Neural crest cell (in vitro differentiated cells): ENCODE data around the gene NDUFS2. TPM values are rescaled to one million over a fixed set of nuclear protein-coding genes. Genes with fewer than 3 reads are reported as not detected.

ENCODE experiments used
- DNase-seq: peaks from one replicate; pipeline ENCODE4 v3.0.0; 2021; ENCODE audit warnings: low read depth, mixed read lengths, low spot score
- H3K27ac Mint-ChIP-seq: one replicate; pipeline ENCODE4 v1.8.0; 2021; ENCODE audit warnings: mild to moderate bottlenecking, mixed read lengths; ENCODE audit not compliant: unreplicated experiment
- H3K27me3 Mint-ChIP-seq: 2 replicates; pipeline ENCODE4 v1.8.0; 2021; ENCODE audit warnings: low read depth, mild to moderate bottlenecking, mixed read lengths
- H3K36me3 Mint-ChIP-seq: 2 replicates; pipeline ENCODE4 v1.8.0; 2021; ENCODE audit warnings: low read depth, mild to moderate bottlenecking, mixed read lengths
- H3K4me1 Mint-ChIP-seq: 2 replicates; pipeline ENCODE4 v1.8.0; 2021; ENCODE audit warnings: mixed read lengths
- H3K4me3 Mint-ChIP-seq: one replicate; pipeline ENCODE4 v1.8.0; 2021; ENCODE audit warnings: mild to moderate bottlenecking, mixed read lengths
- H3K9me3 Mint-ChIP-seq: 2 replicates; pipeline ENCODE4 v1.8.0; 2021; ENCODE audit warnings: mixed read lengths
- long read RNA-seq: library from polyadenylated mRNA; unstranded; transcript quantifications from one replicate; pipeline ENCODE4 v2.0.0, GENCODE V29; 2020
- total RNA-seq: library from RNA; stranded (reverse); gene quantifications from 2 replicates; pipeline ENCODE4 v1.2.1, GENCODE V29; 2021
- TF ChIP-seq, protein P1 (sequence below): fragments of 200-600 bp; sonication (generic); conservative IDR thresholded peaks from 2 replicates; pipeline ENCODE4 v1.5.0; 2021; ENCODE audit warnings: antibody characterized with exemption, mild to moderate bottlenecking

The NDUFS2 gene
- total RNA-seq, result 106 and 108 TPM in 2 replicates
- long read RNA-seq, partial matches to known transcripts, result 557 of 589 reads
- long read RNA-seq, other reads (novel, unspliced or antisense), result 32 of 589 reads

DNA sequence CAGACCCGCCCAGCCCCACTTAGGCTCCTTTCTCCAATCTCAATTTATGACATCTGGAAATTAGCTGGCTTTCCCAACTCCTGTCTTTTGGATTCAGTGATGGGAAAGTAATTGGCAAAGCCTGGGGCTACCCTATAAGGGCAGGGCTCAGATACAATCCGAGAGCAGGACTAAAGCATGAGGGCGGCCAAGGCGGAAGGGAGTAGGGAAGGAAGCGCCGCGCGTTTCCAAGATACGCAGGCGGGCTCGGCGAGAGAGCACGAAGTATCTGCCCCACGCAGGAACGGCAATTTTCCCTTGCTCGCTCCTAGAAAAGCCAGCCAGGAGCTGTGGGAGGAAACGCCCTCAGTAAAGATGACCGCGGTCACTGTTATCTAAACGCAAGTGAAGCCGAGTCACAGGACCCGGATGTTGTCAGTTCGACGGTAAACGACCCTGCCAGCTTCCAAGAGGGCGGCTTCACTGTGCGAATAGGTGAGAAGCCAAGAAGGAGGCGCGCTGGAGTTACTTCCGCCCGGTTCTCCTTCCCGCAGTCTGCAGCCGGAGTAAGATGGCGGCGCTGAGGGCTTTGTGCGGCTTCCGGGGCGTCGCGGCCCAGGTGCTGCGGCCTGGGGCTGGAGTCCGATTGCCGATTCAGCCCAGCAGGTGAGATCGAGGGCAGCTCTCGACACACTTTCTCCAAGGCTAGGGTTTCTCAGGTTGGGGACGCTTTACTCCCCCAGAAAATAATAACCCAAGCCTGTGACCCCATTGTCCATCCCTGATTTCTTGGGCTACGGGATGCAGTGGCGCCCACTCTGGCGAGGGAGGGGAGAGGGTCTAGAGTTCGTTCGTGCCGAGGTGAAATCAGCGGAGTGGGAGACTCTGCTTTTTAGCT is at the start of gene NDUFS2:
Gene NDUFS2 (plus strand): TSS at position 532 of the 877 bp plus-strand sequence. CDS start 19 bp downstream, at position 551.
- Mint-ChIP-seq H3K9me3 (no peaks in the 10 kb centered on the region), H3K27me3 (no peaks in the 10 kb centered on the region), H3K27ac (peak within 1 kb of the TSS; percentile 98), H3K36me3 (peaks cover 12% of the 10 kb centered on the region), H3K4me1 (peaks cover 66% of the 10 kb centered on the region), H3K4me3 (peak within 1 kb of the TSS; percentile 96)
- TF ChIP-seq, protein P1, sequence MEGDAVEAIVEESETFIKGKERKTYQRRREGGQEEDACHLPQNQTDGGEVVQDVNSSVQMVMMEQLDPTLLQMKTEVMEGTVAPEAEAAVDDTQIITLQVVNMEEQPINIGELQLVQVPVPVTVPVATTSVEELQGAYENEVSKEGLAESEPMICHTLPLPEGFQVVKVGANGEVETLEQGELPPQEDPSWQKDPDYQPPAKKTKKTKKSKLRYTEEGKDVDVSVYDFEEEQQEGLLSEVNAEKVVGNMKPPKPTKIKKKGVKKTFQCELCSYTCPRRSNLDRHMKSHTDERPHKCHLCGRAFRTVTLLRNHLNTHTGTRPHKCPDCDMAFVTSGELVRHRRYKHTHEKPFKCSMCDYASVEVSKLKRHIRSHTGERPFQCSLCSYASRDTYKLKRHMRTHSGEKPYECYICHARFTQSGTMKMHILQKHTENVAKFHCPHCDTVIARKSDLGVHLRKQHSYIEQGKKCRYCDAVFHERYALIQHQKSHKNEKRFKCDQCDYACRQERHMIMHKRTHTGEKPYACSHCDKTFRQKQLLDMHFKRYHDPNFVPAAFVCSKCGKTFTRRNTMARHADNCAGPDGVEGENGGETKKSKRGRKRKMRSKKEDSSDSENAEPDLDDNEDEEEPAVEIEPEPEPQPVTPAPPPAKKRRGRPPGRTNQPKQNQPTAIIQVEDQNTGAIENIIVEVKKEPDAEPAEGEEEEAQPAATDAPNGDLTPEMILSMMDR, result peak; percentile 40
- DNase-seq, result peak; percentile 87

DNA sequence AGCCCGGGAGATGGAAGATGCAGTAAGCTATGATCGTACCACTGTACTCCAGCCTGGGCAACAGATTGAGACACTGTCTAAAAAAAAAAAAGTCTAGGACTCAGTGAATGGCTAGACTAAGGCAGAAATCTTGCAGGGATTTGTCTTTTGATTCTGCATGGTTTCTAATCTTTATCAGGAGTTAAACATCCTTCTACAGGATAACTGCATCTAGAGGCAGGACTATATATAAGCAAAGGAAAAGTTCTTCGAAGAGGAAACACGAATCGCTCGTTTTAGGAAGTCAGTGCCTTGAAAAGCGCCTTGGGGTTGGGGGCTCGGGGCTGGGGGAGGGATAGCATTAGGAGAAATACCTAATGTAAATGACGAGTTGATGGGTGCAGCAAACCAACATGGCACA is 49.0 kb upstream of the NDUFS2 start:
- no peak for DNase-seq
- Mint-ChIP-seq H3K27ac (peak overlapping the region; percentile 93), H3K4me1 (peaks cover 24% of the 10 kb centered on the region), H3K36me3 (peaks cover 3% of the 10 kb centered on the region), H3K27me3 (no peaks in the 10 kb centered on the region), H3K9me3 (no peaks in the 10 kb centered on the region), H3K4me3 (peak overlapping the region; percentile 99)
- TF ChIP-seq, protein P1, result no peak

DNA sequence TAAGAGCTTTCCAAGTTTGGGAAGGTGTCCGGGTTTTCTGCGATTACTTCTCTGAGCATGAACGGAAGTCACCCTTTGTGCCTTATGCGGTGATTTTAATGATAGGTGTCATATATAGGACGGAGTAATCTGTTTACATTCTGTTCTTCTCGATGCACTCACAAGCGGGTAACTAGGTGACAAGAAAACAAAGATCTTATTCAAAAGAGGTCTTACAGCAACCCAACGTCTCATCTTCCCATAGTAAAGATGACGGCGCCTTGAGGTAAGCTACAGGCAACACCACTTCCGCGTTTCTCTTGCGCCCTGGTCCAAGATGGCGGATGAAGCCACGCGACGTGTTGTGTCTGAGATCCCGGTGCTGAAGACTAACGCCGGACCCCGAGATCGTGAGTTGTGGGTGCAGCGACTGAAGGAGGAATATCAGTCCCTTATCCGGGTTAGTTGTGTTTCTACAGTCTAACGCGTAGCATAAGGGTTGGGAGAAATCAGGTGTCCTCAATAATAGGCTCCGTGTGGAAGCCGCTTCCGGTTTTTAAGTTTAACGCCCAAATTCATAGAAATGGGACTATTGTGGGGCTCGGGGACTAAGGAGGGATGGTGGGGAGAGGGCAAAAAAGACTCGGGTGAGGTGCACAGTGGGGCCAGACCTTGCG is 48.4 kb upstream of the NDUFS2 start, which contains the start of gene UFC1:
Gene UFC1 (plus strand): TSS at position 297 of the 656 bp plus-strand sequence. CDS start 20 bp downstream, at position 317.
- no peaks in the 10 kb centered on the region for H3K27me3 Mint-ChIP-seq
- H3K4me1 Mint-ChIP-seq, result peaks cover 28% of the 10 kb centered on the region
- DNase-seq, result peak; percentile 68
- TF ChIP-seq, protein P1, result no peak
- peak within 1 kb of the TSS; percentile 99 for H3K4me3 Mint-ChIP-seq
- no peaks in the 10 kb centered on the region for H3K9me3 Mint-ChIP-seq
- H3K27ac Mint-ChIP-seq, result peak within 1 kb of the TSS; percentile 100
- H3K36me3 Mint-ChIP-seq, result peaks cover 3% of the 10 kb centered on the region

DNA sequence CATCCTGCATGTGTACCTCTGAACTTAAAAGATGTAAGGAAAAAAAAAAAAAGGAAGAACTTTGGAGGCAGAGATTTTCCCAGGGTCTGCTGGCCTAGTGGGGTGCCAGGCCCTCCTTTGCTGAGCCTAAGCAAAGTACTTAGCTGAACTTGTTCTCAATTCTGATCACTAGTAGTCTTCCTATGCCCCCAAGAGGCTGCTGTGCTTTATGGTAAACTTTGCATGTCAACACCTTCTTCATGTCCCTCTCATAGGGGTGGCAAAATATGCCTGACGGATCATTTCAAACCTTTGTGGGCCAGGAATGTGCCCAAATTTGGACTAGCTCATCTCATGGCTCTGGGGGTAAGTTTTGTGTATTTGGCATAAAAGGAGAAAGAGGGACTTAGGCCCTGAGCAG is 44.3 kb upstream of the NDUFS2 start:
- Mint-ChIP-seq H3K27me3 (no peaks in the 10 kb centered on the region), H3K36me3 (peaks cover 3% of the 10 kb centered on the region), H3K27ac (no peak overlapping the region), H3K9me3 (no peaks in the 10 kb centered on the region), H3K4me1 (peaks cover 43% of the 10 kb centered on the region), H3K4me3 (peak overlapping the region; percentile 94)
- no peak for DNase-seq
- TF ChIP-seq, protein P1, result no peak

DNA sequence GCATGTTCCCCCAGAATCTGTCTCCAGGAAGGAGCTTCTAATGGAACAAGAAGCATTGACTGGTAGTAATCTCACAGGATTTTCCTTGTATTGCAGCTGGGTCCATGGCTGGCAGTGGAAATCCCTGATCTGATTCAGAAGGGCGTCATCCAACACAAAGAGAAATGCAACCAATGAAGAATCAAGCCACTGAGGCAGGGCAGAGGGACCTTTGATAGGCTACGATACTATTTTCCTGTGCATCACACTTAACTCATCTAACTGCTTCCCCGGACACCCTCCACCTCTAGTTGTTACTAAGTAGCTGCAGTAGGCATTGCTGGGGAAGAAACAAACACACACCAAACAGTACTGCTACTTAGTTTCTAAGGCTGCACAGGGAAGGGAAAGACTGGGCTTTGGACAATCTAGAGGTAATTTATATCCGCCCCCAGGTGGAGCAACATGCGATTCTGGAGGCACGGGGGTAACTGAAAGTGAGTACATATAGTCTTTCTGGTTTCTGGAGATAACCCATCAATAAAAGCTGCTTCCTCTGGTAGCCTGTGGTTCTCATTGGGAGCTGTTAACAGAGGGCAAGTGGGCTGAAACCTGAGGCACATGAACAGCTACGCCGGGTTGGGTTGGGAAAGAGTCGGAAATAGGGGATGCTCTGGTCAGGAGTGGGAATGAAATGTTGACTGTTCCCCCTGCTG is 43.7 kb upstream of the NDUFS2 start:
- Mint-ChIP-seq H3K27ac (no peak overlapping the region), H3K27me3 (no peaks in the 10 kb centered on the region), H3K9me3 (no peaks in the 10 kb centered on the region), H3K36me3 (peaks cover 4% of the 10 kb centered on the region), H3K4me3 (peak overlapping the region; percentile 94), H3K4me1 (peaks cover 48% of the 10 kb centered on the region)
- no peak for DNase-seq
- TF ChIP-seq, protein P1, result no peak
